Parathyroid adenoma (tissue), 2 donors: ENCODE measurements around the gene VWA8.

Source experiments
- H2AFZ ChIP-seq: fragments of 300-600 bp; sonication (generic); one replicate; pipeline ENCODE4 v1.7.0; 2017; ENCODE audit warnings: antibody characterized with exemption, mild to moderate bottlenecking
- H3K27ac ChIP-seq: fragments of 300-600 bp; sonication (generic); one replicate; pipeline ENCODE4 v1.7.0; 2017
- H3K27me3 ChIP-seq: fragments of 300-600 bp; sonication (generic); one replicate; pipeline ENCODE4 v1.7.0; 2017; ENCODE audit warnings: low read length; ENCODE audit not compliant: control insufficient read depth, insufficient read depth
- H3K36me3 ChIP-seq: fragments of 300-600 bp; sonication (generic); one replicate; pipeline ENCODE4 v1.7.0; 2017; ENCODE audit warnings: low read length; ENCODE audit not compliant: control insufficient read depth, insufficient read depth
- H3K4me1 ChIP-seq: fragments of 300-600 bp; sonication (generic); one replicate; pipeline ENCODE4 v1.7.0; 2017; ENCODE audit warnings: control low read depth
- H3K4me2 ChIP-seq: fragments of 300-600 bp; sonication (generic); one replicate; pipeline ENCODE4 v1.7.0; 2017; ENCODE audit warnings: low read length
- H3K4me3 ChIP-seq: fragments of 300-600 bp; sonication (generic); one replicate; pipeline ENCODE4 v1.7.0; 2017; ENCODE audit warnings: low read depth, low read length
- H3K79me2 ChIP-seq: fragments of 300-600 bp; sonication (generic); one replicate; pipeline ENCODE4 v1.7.0; 2017; ENCODE audit warnings: control low read depth
- H3K9ac ChIP-seq: fragments of 300-600 bp; sonication (generic); one replicate; pipeline ENCODE4 v1.7.0; 2017; ENCODE audit warnings: mild to moderate bottlenecking
- H3K9me3 ChIP-seq: fragments of 300-600 bp; sonication (generic); one replicate; pipeline ENCODE4 v1.7.0; 2017; ENCODE audit warnings: low read length; ENCODE audit not compliant: control insufficient read depth
- TF ChIP-seq, protein P1 (sequence below): fragments of 300-600 bp; sonication (generic); IDR thresholded peaks from one replicate; pipeline ENCODE4 v1.7.0; 2017; ENCODE audit warnings: antibody characterized with exemption, mild to moderate bottlenecking
- donor health status: primary hyperparathyroidism.

The VWA8 gene

DNA sequence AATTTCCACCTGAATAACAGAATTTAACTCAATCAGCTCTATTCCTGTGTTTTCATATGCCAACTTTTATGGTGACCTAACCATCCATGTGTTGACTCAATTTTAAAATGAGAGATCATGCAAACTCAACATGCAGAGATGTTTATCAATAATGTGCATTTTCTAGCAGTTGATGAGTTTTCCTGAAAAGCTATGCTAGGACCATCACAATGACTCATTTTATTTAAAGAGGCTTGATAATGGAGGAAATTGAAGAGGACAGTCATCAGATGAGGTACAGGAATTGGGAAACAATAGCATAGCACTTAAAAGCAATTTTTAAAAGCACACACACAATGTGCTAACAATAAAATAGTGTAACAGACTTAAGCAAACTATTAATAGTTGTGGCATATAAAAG lies 127.1 kb downstream of the VWA8 start:
- Histone ChIP-seq H3K4me3 (no peak overlapping the region), H3K4me2 (no peak overlapping the region), H2AFZ (no peak overlapping the region), H3K4me1 (no peaks in the 10 kb centered on the region), H3K9me3 (no peaks in the 10 kb centered on the region), H3K79me2 (no peaks in the 10 kb centered on the region), H3K36me3 (no peaks in the 10 kb centered on the region), H3K27me3 (no peaks in the 10 kb centered on the region), H3K9ac (no peak overlapping the region), H3K27ac (no peak overlapping the region)
- TF ChIP-seq, protein P1, sequence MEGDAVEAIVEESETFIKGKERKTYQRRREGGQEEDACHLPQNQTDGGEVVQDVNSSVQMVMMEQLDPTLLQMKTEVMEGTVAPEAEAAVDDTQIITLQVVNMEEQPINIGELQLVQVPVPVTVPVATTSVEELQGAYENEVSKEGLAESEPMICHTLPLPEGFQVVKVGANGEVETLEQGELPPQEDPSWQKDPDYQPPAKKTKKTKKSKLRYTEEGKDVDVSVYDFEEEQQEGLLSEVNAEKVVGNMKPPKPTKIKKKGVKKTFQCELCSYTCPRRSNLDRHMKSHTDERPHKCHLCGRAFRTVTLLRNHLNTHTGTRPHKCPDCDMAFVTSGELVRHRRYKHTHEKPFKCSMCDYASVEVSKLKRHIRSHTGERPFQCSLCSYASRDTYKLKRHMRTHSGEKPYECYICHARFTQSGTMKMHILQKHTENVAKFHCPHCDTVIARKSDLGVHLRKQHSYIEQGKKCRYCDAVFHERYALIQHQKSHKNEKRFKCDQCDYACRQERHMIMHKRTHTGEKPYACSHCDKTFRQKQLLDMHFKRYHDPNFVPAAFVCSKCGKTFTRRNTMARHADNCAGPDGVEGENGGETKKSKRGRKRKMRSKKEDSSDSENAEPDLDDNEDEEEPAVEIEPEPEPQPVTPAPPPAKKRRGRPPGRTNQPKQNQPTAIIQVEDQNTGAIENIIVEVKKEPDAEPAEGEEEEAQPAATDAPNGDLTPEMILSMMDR, result no peak

DNA sequence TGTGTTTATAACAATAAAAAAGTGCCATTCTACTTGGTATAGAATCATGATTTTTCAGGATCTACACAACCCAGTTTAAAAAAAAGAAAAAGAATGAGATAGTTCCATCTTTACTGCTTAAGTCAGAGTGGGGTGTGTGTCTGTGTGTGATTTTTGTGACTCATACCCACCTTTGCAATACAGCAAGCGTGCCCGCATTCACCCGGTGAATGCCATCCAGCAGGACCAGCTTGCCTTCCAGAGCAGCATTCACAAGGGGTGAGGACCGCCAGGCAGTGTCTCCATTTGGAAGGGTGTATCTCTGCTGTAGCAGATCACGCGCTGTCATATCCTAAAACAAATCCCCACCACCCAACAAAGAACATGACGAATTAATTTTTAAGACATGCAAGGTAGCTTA lies 127.7 kb downstream of the VWA8 start:
- H3K4me3 ChIP-seq, result no peak overlapping the region
- H3K27me3 ChIP-seq, result no peaks in the 10 kb centered on the region
- H3K9me3 ChIP-seq, result no peaks in the 10 kb centered on the region
- no peak overlapping the region for H3K9ac ChIP-seq
- no peak overlapping the region for H2AFZ ChIP-seq
- H3K27ac ChIP-seq, result no peak overlapping the region
- no peak overlapping the region for H3K4me2 ChIP-seq
- no peaks in the 10 kb centered on the region for H3K4me1 ChIP-seq
- H3K36me3 ChIP-seq, result no peaks in the 10 kb centered on the region
- H3K79me2 ChIP-seq, result no peaks in the 10 kb centered on the region
- TF ChIP-seq, protein P1, result no peak

DNA sequence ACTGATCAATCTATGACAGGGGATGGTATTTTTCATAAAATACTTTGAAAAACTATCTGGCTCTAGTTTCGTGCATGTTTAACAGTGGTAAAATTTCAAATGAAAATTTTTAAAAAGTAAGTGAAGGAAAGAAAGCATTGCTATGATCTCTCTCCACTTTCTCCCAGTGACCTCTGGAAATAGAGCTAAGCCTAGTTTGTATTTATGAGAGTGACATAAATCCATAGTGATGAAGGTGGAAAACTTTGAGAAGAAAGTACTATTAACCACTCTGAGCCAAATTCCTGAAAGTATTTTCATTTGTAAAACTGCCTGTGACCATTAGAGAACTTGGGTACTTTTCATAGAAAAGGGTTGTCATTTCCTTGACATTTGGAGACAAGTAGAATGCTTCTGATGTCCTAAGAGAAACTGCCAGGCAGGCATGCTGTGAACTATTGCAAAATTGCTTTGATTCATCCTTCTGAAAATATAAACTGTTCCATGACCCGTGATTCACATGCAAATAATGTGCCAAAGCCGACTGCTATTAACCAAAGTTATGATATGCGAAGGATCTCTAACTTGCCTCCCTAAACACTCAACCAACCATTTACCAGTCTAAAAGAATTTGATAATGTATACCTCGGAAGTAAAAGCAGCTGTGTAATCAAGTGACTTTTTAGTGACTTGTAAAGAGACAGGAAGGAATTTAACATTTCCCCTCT lies 133.2 kb downstream of the VWA8 start:
- no peak overlapping the region for H3K9ac ChIP-seq
- no peaks in the 10 kb centered on the region for H3K79me2 ChIP-seq
- no peak overlapping the region for H2AFZ ChIP-seq
- H3K36me3 ChIP-seq, result no peaks in the 10 kb centered on the region
- no peak overlapping the region for H3K4me3 ChIP-seq
- no peaks in the 10 kb centered on the region for H3K27me3 ChIP-seq
- H3K9me3 ChIP-seq, result no peaks in the 10 kb centered on the region
- no peak overlapping the region for H3K27ac ChIP-seq
- H3K4me1 ChIP-seq, result no peaks in the 10 kb centered on the region
- TF ChIP-seq, protein P1, result no peak
- H3K4me2 ChIP-seq, result no peak overlapping the region

DNA sequence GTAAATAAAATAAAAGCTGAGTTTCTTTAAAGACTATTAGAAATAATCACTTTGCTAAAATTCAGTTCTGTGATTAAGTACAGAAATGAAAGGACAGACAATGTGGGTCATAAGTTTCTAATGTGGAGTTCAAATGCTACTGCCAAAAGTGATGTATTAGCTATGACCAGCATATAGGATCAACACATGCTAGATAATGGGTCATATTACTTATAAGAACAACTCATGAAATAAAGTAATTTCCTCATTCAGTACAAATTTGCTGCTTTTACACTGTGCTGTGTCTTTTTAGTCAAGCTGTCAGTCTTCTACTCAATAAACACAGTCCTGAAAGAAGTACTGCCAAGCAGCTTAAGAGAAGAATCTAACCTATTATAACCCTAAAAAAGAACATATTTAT lies 135.2 kb downstream of the VWA8 start:
- no peaks in the 10 kb centered on the region for H3K4me1 ChIP-seq
- no peaks in the 10 kb centered on the region for H3K9me3 ChIP-seq
- no peaks in the 10 kb centered on the region for H3K36me3 ChIP-seq
- TF ChIP-seq, protein P1, result no peak
- no peaks in the 10 kb centered on the region for H3K79me2 ChIP-seq
- no peak overlapping the region for H3K27ac ChIP-seq
- H3K27me3 ChIP-seq, result no peaks in the 10 kb centered on the region
- no peak overlapping the region for H3K9ac ChIP-seq
- no peak overlapping the region for H3K4me2 ChIP-seq
- H2AFZ ChIP-seq, result no peak overlapping the region
- no peak overlapping the region for H3K4me3 ChIP-seq

DNA sequence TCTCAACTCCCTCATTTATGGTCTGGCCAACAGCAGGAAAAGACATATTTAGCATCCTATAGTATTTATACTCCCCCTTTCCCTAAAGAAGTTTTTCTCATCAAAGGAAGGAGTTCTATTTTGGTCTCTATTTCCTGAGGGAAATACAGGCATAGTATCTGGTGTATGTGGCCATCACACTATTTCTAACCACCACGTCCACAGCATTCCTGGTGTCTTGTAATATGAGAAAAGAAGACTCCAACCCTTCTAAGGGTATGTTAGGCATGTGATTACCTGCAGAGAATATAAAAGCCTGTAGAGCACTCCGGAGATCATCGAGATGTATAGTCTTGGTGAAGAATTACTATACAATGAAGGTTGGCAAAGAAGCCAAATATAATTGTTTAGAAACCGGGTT lies 137.4 kb downstream of the VWA8 start:
- H3K9me3 ChIP-seq, result no peaks in the 10 kb centered on the region
- H3K4me2 ChIP-seq, result no peak overlapping the region
- H3K27me3 ChIP-seq, result no peaks in the 10 kb centered on the region
- H3K4me1 ChIP-seq, result no peaks in the 10 kb centered on the region
- no peaks in the 10 kb centered on the region for H3K36me3 ChIP-seq
- no peak overlapping the region for H3K4me3 ChIP-seq
- TF ChIP-seq, protein P1, result no peak
- H3K79me2 ChIP-seq, result no peaks in the 10 kb centered on the region
- H3K27ac ChIP-seq, result no peak overlapping the region
- H3K9ac ChIP-seq, result no peak overlapping the region
- no peak overlapping the region for H2AFZ ChIP-seq
